DOHH2 (cell line): ENCODE results near the gene ST8SIA6.

Experiments used
- H3F3A ChIP-seq: fragments of 200-600 bp; sonication (generic), shearing (Covaris generic); 2 replicates; pipeline ENCODE4 v1.6.0; 2016; ENCODE audit warnings: antibody characterized with exemption, mild to moderate bottlenecking; ENCODE audit not compliant: control insufficient read depth, insufficient read depth
- H3K27ac ChIP-seq: fragments of 200-600 bp; sonication (generic); 2 replicates; pipeline ENCODE4 v1.5.1; 2014; ENCODE audit warnings: low read depth, mild to moderate bottlenecking, low read length, moderate library complexity
- H3K27me3 ChIP-seq: fragments of 200-600 bp; sonication (generic); 2 replicates; pipeline ENCODE4 v1.6.1; 2014; ENCODE audit warnings: mild to moderate bottlenecking, low read length, mixed read lengths; ENCODE audit not compliant: control insufficient read depth
- H3K36me3 ChIP-seq: fragments of 200-600 bp; sonication (generic); 2 replicates; pipeline ENCODE4 v1.6.1; 2014; ENCODE audit warnings: mild to moderate bottlenecking, low read length, moderate library complexity, mixed read lengths; ENCODE audit not compliant: control insufficient read depth
- H3K4me1 ChIP-seq: fragments of 200-600 bp; sonication (generic); 2 replicates; pipeline ENCODE4 v1.6.1; 2014; ENCODE audit warnings: mild to moderate bottlenecking, low read length, mixed read lengths; ENCODE audit not compliant: control insufficient read depth
- H3K4me2 ChIP-seq: fragments of 200-600 bp; sonication (generic); 2 replicates; pipeline ENCODE4 v1.6.0; 2014; ENCODE audit warnings: mild to moderate bottlenecking, low read length, moderate library complexity
- H3K4me3 ChIP-seq: fragments of 200-600 bp; sonication (generic); 2 replicates; pipeline ENCODE4 v1.5.1; 2014; ENCODE audit warnings: mild to moderate bottlenecking, low read length, mixed read lengths
- H3K79me2 ChIP-seq: fragments of 200-600 bp; sonication (generic); 2 replicates; pipeline ENCODE4 v1.6.1; 2014; ENCODE audit warnings: mild to moderate bottlenecking, low read length, mixed read lengths; ENCODE audit not compliant: control insufficient read depth
- H3K9me2 ChIP-seq: fragments of 200-600 bp; sonication (generic); replicated peaks from 2 replicates; pipeline ENCODE4 v1.6.1; 2014; ENCODE audit warnings: mild to moderate bottlenecking, low read length, mixed read lengths; ENCODE audit not compliant: control insufficient read depth
- H3K9me3 ChIP-seq: fragments of 200-600 bp; sonication (generic); 2 replicates; pipeline ENCODE4 v1.6.1; 2014; ENCODE audit warnings: antibody characterized with exemption, low read length, mixed read lengths; ENCODE audit not compliant: control insufficient read depth, insufficient read depth
- H4K20me1 ChIP-seq: fragments of 200-600 bp; sonication (generic); 2 replicates; pipeline ENCODE4 v1.6.0; 2014; ENCODE audit warnings: low read depth, mild to moderate bottlenecking, antibody characterized with exemption, low read length, moderate library complexity; ENCODE audit not compliant: control insufficient read depth, insufficient read depth
- CTCF ChIP-seq: fragments of 200-600 bp; sonication (generic); IDR thresholded peaks from one replicate; pipeline ENCODE4 v1.5.1; 2014; ENCODE audit warnings: antibody characterized with exemption, mild to moderate bottlenecking, low read depth, low read length; ENCODE audit not compliant: poor library complexity, severe bottlenecking
- EZH2phosphoT487 ChIP-seq: fragments of 200-600 bp; sonication (generic); IDR thresholded peaks from 2 replicates; pipeline ENCODE4 v1.6.1; 2017; ENCODE audit warnings: borderline replicate concordance, mild to moderate bottlenecking, antibody characterized with exemption, low read length, moderate library complexity, mixed read lengths

ST8SIA6 gene

GRCh38 chr10:17409170-17409733, 45.1 kb downstream of the ST8SIA6 start:
- H3K79me2 ChIP-seq: no peaks in the 10 kb centered on the region
- H3K9me3 ChIP-seq: no peaks in the 10 kb centered on the region
- no peaks in the 10 kb centered on the region for H3K9me2 ChIP-seq
- no peaks in the 10 kb centered on the region for H4K20me1 ChIP-seq
- no peaks in the 10 kb centered on the region for H3K36me3 ChIP-seq
- H3K27ac ChIP-seq: no peak overlapping the region
- H3K4me1 ChIP-seq: no peaks in the 10 kb centered on the region
- H3F3A ChIP-seq: no peaks in the 10 kb centered on the region
- H3K4me3 ChIP-seq: no peak overlapping the region
- TF ChIP-seq EZH2phosphoT487: no peak
- peak; percentile 45 for TF ChIP-seq CTCF
- no peaks in the 10 kb centered on the region for H3K27me3 ChIP-seq
- H3K4me2 ChIP-seq: no peak overlapping the region

DNA sequence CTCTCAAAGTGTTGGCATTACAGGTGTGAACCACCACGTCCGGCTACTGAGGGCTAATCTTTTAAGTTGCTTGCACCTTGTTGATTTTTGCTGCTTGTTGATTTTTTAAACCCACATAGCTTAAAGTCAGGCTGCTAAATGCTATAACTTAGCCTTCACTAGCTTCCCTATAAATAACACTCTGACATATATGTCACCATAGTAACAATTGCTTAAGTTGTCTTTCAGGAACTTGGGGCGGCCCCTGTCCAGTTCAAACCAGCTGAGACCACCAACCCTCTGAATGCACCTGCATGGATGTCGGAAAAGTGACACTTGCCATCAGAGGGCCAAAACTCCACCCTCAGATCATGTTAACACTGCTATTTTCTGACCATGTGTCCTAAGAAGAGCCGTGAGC, 47.3 kb downstream of the ST8SIA6 start:
- Histone ChIP-seq H3K27me3 (no peaks in the 10 kb centered on the region), H3K4me3 (no peak overlapping the region), H3K9me3 (no peaks in the 10 kb centered on the region), H3K27ac (no peak overlapping the region), H3K36me3 (no peaks in the 10 kb centered on the region), H3F3A (no peaks in the 10 kb centered on the region), H3K4me2 (no peak overlapping the region), H3K4me1 (no peaks in the 10 kb centered on the region), H3K79me2 (no peaks in the 10 kb centered on the region), H4K20me1 (no peaks in the 10 kb centered on the region), H3K9me2 (no peaks in the 10 kb centered on the region)
- TF ChIP-seq CTCF: no peak
- TF ChIP-seq EZH2phosphoT487: no peak

GRCh38 chr10:17406036-17406834, 48.2 kb downstream of the ST8SIA6 start:
- no peaks in the 10 kb centered on the region for H3K79me2 ChIP-seq
- no peak for TF ChIP-seq CTCF
- TF ChIP-seq EZH2phosphoT487: no peak
- H3F3A ChIP-seq: no peaks in the 10 kb centered on the region
- no peaks in the 10 kb centered on the region for H4K20me1 ChIP-seq
- no peaks in the 10 kb centered on the region for H3K27me3 ChIP-seq
- no peaks in the 10 kb centered on the region for H3K36me3 ChIP-seq
- no peak overlapping the region for H3K27ac ChIP-seq
- H3K9me3 ChIP-seq: no peaks in the 10 kb centered on the region
- no peaks in the 10 kb centered on the region for H3K9me2 ChIP-seq
- no peaks in the 10 kb centered on the region for H3K4me1 ChIP-seq
- H3K4me3 ChIP-seq: no peak overlapping the region
- no peak overlapping the region for H3K4me2 ChIP-seq
